ENCODE measurements around the gene TARBP1. TPM values are rescaled to one million over a fixed set of nuclear protein-coding genes. Genes with fewer than 3 reads are reported as not detected.
"Not testable (repeated sequence)": the region's sequence is repeated elsewhere in the genome, so short reads cannot be mapped to it uniquely, and the experiment has no call there.

TARBP1 gene
- total RNA-seq, 1 experiment from 2014 or later: 47.3 TPM

GRCh38 chr1:234518876-234519275 is 39.9 kb upstream of the TARBP1 start:
- BruUV-seq (replicated peaks): no TSS peak
- CTCF ChIA-PET: no interaction called here
- intact Hi-C loops (cut with micrococcal nuclease; ENCODE audit: unreplicated experiment): no loop called here

DNA sequence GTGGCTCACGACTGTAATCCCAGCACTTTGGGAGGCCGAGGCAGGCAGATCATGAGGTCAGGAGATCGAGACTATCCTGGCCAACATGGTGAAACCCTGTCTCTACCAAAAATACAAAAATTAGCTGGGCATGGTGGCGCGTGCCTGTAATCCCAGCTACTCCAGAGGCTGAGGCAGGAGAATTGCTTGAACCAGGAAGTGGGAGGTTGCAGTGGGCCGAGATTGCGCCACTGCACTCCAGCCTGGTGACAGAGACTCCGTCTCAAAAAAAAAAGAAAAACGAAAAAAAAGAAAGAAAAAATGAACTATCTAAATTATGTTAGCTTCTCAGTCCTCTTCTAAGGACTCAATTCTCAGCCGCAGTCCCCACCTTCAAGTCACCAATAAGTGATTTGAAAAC is 39.1 kb upstream of the TARBP1 start:
- H3K36me3 ChIP-seq (ENCODE audit: low read depth); H3K4me2 ChIP-seq; H4K20me1 ChIP-seq (ENCODE audit: insufficient read depth); H3K27me3 ChIP-seq (ENCODE audit: insufficient read depth, low read depth); H2AFZ ChIP-seq; H3K9me3 ChIP-seq (ENCODE audit: insufficient read depth, low read depth); H3K79me2 ChIP-seq (ENCODE audit: low read depth); BruUV-seq (replicated peaks); H3K27ac ChIP-seq; CTCF ChIA-PET; intact Hi-C loops (cut with micrococcal nuclease; ENCODE audit: unreplicated experiment); H3K9me2 ChIP-seq (ENCODE audit: insufficient read depth); H3K4me3 ChIP-seq; DNase-seq: not testable (repeated sequence)
- POLR2A ChIA-PET (ENCODE audit: unreplicated experiment): interaction anchor here (0.7 kb wide), 1 partner anchor 86 kb away, joined by 9 read pairs; no protein-coding TSS in a partner anchor
- peaks cover 51% of the 10 kb centered on the region for H3K4me1 ChIP-seq (replicated peaks; ENCODE audit: insufficient read depth)
- peaks cover 39% of the 10 kb centered on the region for H3F3A ChIP-seq (ENCODE audit: insufficient read depth, low read depth)

More at GRCh38 chr1:234518876-234519275, 39.9 kb upstream of the TARBP1 start:
- Histone ChIP-seq H4K20me1 (ENCODE audit: insufficient read depth) (no peaks in the 10 kb centered on the region), H3K27ac (no peak overlapping the region), H3K4me2 (no peak overlapping the region), H3F3A (ENCODE audit: insufficient read depth, low read depth) (peaks cover 43% of the 10 kb centered on the region), H3K79me2 (ENCODE audit: low read depth) (no peaks in the 10 kb centered on the region), H3K9me2 (ENCODE audit: insufficient read depth) (no peaks in the 10 kb centered on the region), H3K36me3 (ENCODE audit: low read depth) (no peaks in the 10 kb centered on the region), H2AFZ (no peak overlapping the region), H3K4me1 (replicated peaks; ENCODE audit: insufficient read depth) (peaks cover 55% of the 10 kb centered on the region), H3K27me3 (ENCODE audit: insufficient read depth, low read depth) (no peaks in the 10 kb centered on the region), H3K4me3 (no peak overlapping the region), H3K9me3 (ENCODE audit: insufficient read depth, low read depth) (no peaks in the 10 kb centered on the region)
- DNase-seq: no peak
- TF ChIP-seq CTCF (conservative IDR thresholded peaks at IDR 0.05) (no peak), EZH2 (IDR thresholded peaks at IDR 0.05; ENCODE audit: low read depth) (no peak)
- POLR2A ChIA-PET (ENCODE audit: unreplicated experiment): interaction anchor here (0.7 kb wide), 1 partner anchor 85 kb away, joined by 9 read pairs; no protein-coding TSS in a partner anchor

DNA sequence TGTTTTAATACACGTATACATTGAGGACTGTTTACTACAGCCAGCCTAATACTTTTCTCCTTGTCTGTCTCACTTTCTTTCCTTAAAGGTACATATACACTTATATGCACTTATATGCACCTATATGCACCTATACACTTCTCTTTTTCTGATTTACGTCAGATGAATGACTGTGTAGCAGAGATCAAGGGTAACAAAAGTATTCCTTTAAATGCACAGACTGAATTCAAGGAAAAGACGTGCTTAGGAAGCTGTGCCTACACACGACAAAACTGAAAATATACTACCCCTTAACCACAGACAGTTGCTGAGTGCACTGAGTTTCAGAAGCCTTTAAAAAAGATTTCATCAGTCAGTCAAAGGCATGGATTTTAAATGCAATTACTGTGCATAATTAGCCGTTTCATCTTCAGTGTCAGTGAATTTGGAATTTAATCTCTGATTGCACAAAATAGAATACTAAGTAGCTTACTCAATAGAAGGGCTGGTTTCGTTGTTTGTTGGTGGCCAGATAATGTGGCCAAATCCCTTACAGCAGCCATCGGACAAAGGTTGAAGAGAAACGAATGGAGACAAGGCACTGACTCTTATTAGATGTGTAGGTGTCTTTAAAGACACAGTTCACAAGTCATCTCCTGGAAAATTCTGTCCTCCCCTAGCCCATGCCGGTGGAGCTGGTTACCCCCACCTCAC is 38.3 kb upstream of the TARBP1 start:
- Histone ChIP-seq H3K9me3 (ENCODE audit: insufficient read depth, low read depth) (no peaks in the 10 kb centered on the region), H3K9me2 (ENCODE audit: insufficient read depth) (no peaks in the 10 kb centered on the region), H3K4me2 (no peak overlapping the region), H3F3A (ENCODE audit: insufficient read depth, low read depth) (peaks cover 36% of the 10 kb centered on the region), H3K4me1 (replicated peaks; ENCODE audit: insufficient read depth) (peaks cover 43% of the 10 kb centered on the region), H2AFZ (no peak overlapping the region), H3K79me2 (ENCODE audit: low read depth) (no peaks in the 10 kb centered on the region), H3K27ac (peak overlapping the region; percentile 82; the same call in 1 of the 2 replicates), H3K36me3 (ENCODE audit: low read depth) (no peaks in the 10 kb centered on the region), H3K4me3 (no peak overlapping the region), H3K27me3 (ENCODE audit: insufficient read depth, low read depth) (no peaks in the 10 kb centered on the region), H4K20me1 (ENCODE audit: insufficient read depth) (no peaks in the 10 kb centered on the region)
- BruUV-seq (replicated peaks): no TSS peak
- no peak for TF ChIP-seq CTCF (conservative IDR thresholded peaks at IDR 0.05)
- no peak for TF ChIP-seq EZH2 (IDR thresholded peaks at IDR 0.05; ENCODE audit: low read depth)
- intact Hi-C loops (cut with micrococcal nuclease; ENCODE audit: unreplicated experiment): no loop called here
- DNase-seq: no peak
- ChIA-PET POLR2A (ENCODE audit: unreplicated experiment) (no interaction called here), CTCF (no interaction called here)

Measured in PC-9 (cell line).